Mammary epithelial cell (primary cell): Measurements from ENCODE around the gene JAK3.

Experiments used
- CTCF ChIP-seq, 2 donors: IDR thresholded peaks in 1 of 2; conservative IDR thresholded peaks in 1 of 2; 2 replicates each; pipeline ENCODE4 v1.5.1; 2011 to 2012; ENCODE audit warnings: inconsistent platforms in 2 of 2, low read length in 2 of 2, mild to moderate bottlenecking in 2 of 2, control low read depth in 1 of 2, low read depth in 1 of 2; ENCODE audit not compliant: insufficient read depth in 1 of 2; ENCODE audit errors: extremely low read depth in 1 of 2
- EZH2 ChIP-seq: IDR thresholded peaks from 2 replicates; pipeline ENCODE4 v1.6.1; 2012; ENCODE audit warnings: low read length, inconsistent platforms, borderline replicate concordance

- TF ChIP-seq CTCF (conservative IDR thresholded peaks at IDR 0.05 in 1 of 2, IDR thresholded peaks at IDR 0.05 in 1 of 2; ENCODE audit: extremely low read depth in 1 of 2, insufficient read depth in 1 of 2, low read depth in 1 of 2, low read length in 2 of 2): no peak
- TF ChIP-seq EZH2: no peak
Observed at GRCh38 chr19:17842663-17843291, 5.0 kb downstream of the JAK3 start.
